IgD-negative memory B cell (primary cell): ENCODE results near the gene RERE. TPM values are rescaled to one million over a fixed set of nuclear protein-coding genes. Genes with fewer than 3 reads are reported as not detected.

ENCODE experiments used
- H3K27ac Mint-ChIP-seq, 3 donors: one replicate each; pipeline ENCODE4 v1.8.0; 2020 to 2022; ENCODE audit warnings: mild to moderate bottlenecking in 3 of 3, mixed read lengths in 3 of 3, moderate library complexity in 1 of 3
- H3K27me3 Mint-ChIP-seq: one replicate; pipeline ENCODE4 v1.8.0; 2021; ENCODE audit warnings: mixed read lengths
- H3K36me3 Mint-ChIP-seq: one replicate; pipeline ENCODE4 v1.8.0; 2020; ENCODE audit warnings: mild to moderate bottlenecking, mixed read lengths
- H3K4me1 Mint-ChIP-seq, 3 donors: one replicate each; pipeline ENCODE4 v1.8.0; 2020 to 2022; ENCODE audit warnings: mixed read lengths in 3 of 3, mild to moderate bottlenecking in 1 of 3
- H3K4me3 Mint-ChIP-seq, 4 donors: one replicate each; pipeline ENCODE4 v1.8.0; 2020 to 2022; ENCODE audit warnings: mild to moderate bottlenecking in 4 of 4, mixed read lengths in 4 of 4, moderate library complexity in 3 of 4
- H3K9me3 Mint-ChIP-seq, 3 donors: one replicate each; pipeline ENCODE4 v1.8.0; 2020 to 2021; ENCODE audit warnings: mixed read lengths in 3 of 3, mild to moderate bottlenecking in 1 of 3
- polyA plus RNA-seq: library from polyadenylated mRNA; unstranded; fragments of 300-500 nt; fragmentation: Illumina TruSeq; gene quantifications from one replicate; pipeline ENCODE4 v1.2.3, GENCODE V29; 2021

Gene RERE
- polyA plus RNA-seq, 1 donor from 2014 or later, result 24.9 TPM

DNA sequence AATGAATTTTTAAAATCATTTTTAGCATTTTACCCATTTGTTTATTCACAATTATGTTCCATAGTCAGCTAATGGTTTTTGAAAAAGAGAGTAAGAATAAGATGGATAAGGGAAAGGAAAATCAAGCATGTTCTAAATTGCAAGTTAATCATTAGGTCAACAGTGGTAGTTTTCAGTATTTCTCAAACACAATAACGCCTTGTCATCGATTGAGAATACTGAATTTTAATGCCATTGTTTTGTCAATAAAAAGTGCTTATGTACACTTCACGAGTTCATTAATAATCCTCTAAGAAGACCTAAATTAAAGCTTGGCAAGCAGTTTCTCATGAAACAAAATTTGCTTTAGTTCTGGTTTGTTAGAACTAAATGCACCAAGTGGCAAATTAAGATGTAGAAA lies 100.3 kb downstream of the RERE start:
- Mint-ChIP-seq H3K9me3 (no peaks in the 10 kb centered on the region), H3K27me3 (peaks cover under 1% of the 10 kb centered on the region), H3K4me3 (no peak overlapping the region), H3K4me1 (peaks cover 27 to 47% (median 41%) of the 10 kb centered on the region in 3 donors), H3K27ac (no peak overlapping the region), H3K36me3 (peaks cover 6% of the 10 kb centered on the region)

DNA sequence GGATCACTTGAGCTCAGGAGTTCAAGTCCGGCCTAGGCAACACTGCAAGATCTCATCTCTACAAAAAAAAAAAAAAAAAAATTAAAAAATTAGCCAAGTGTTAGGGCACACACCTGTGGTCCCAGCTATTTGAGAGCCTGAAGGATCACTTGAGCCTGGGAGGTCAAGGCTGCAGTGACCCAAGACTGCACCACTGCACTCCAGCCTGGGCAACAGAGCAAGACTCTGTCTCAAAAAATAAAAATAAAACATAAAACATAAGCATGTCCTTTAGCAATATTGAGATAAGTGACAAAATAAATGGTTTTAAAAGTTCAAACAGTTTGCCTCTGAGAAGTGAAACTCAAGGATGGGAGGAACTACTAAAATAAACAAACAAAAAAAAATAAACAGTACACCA lies 101.2 kb downstream of the RERE start:
- H3K27me3 Mint-ChIP-seq, result no peaks in the 10 kb centered on the region

DNA sequence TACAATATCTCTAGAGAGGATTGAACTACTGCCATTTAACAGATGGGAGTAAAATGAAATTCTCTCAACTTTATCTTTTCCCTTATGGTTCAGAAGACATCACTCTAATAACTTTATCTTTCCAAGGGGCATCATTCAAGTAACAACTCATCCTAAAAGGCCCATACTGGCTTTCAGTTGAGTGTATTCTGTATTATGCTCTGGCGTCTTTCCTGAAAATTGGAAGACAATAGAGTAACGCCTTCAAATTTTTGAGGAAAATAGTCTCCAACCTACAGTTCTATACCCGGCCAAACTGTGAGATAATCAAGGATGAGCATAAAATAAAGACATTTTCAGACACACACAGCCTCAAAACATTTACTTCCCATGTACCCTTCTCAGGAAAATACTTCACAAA lies 103.3 kb downstream of the RERE start:
- H3K27ac Mint-ChIP-seq, result peak overlapping the region in 2 of 3 donors; percentile 79 to 81
- H3K4me1 Mint-ChIP-seq, result peaks cover 29 to 43% (median 42%) of the 10 kb centered on the region in 3 donors
- peaks cover 7% of the 10 kb centered on the region for H3K36me3 Mint-ChIP-seq
- H3K4me3 Mint-ChIP-seq, result peak overlapping the region in 2 of 4 donors; percentile 60 to 82
- no peaks in the 10 kb centered on the region for H3K27me3 Mint-ChIP-seq
- no peaks in the 10 kb centered on the region for H3K9me3 Mint-ChIP-seq

More for the DNA sequence above, 101.2 kb downstream of the RERE start:
- no peaks in the 10 kb centered on the region for H3K9me3 Mint-ChIP-seq
- H3K4me1 Mint-ChIP-seq, result peaks cover 27 to 45% (median 43%) of the 10 kb centered on the region in 3 donors
- no peak overlapping the region for H3K27ac Mint-ChIP-seq
- peaks cover 3% of the 10 kb centered on the region for H3K36me3 Mint-ChIP-seq
- H3K4me3 Mint-ChIP-seq, result peak overlapping the region in 1 of 4 donors; percentile 45

DNA sequence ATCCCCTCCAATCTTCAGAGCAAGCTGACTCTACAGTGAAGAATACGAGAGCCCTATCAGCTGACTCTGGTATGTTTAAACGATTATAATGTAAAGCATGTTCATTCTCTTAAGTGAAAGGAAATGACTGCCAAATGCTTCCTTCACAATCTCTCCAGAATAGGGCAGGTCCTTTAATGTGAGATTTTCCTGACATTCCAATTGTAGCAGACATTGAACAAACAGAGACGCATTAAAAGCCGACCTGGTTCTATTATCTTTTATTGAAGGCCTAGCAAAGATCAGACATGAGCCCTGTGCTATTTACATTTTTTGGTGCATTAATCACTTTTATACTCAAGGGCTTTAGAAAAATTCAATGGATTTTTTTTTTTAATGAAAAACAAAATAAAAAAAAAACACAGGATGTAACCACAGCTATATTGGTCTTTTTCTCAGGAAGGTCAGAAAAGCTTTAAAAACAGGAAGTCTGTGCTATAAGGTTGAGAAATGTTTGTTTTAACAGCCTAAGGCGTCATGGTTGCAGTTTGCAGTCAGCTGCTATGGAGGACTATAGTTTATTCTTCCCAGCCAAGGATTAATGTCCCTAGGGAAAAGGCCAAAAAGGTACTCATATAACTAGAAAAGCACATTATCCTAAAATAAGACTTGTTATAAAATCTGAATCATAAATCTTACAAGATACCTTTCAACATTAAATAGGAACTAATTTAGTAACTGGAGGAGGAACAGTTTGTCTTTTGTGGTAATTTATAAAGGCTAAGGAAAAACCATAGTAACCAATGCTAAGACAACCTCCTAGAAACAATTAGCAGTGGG lies 104.8 kb downstream of the RERE start:
- Mint-ChIP-seq H3K9me3 (peaks cover 0 to 3% (median 0%) of the 10 kb centered on the region in 3 donors), H3K4me1 (peaks cover 30 to 31% (median 31%) of the 10 kb centered on the region in 3 donors), H3K27ac (peak overlapping the region; percentile 38 to 95 (median 63)), H3K4me3 (peak overlapping the region; percentile 30 to 87 (median 58)), H3K27me3 (no peaks in the 10 kb centered on the region), H3K36me3 (peaks cover 7% of the 10 kb centered on the region)

DNA sequence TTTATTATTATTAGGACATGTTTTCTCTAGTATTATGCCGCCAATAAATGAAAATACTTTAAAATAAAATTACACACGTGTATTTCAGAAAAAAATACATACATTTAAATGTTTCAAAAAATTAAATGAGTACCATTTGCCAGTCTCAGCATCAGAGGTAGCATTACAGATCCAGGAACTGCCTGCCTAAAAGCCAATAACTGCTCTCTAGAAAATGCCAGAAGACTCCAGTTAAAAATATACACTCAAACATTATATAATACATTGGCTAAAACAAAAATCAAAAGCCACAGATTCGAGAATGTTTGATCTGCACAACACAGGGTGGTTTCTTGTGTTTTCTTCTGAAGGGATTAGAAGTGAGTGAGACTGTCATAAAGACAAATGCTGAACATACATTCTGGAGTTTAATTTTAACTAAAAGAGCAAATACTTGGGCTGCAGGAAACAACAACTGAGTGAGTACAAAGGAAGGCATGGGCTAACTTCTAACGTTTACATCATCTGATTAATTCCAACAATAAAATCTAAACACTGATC lies 105.5 kb downstream of the RERE start:
- peak overlapping the region in 2 of 3 donors; percentile 38 to 95 for H3K27ac Mint-ChIP-seq

DNA sequence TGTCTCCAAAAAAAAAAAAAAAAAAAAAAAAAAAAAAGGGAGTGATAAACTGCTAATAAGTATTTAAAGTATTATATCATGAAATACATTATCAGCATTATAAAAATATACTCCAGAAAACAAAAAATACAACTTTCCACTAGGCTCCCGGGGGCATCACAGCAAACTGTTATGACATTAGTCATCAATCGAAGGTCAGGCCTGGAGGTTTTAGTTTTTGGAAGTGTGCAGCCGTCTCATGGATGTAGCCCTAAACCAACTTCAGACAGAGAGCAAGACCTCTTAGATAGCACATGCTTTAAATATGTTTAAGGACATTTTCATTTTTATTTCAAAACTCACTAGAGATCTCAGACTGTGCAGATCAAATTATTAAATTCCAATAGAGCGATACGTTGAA lies 106.3 kb downstream of the RERE start:
- Mint-ChIP-seq H3K27me3 (no peaks in the 10 kb centered on the region), H3K9me3 (peaks cover 0 to 3% (median 0%) of the 10 kb centered on the region in 3 donors), H3K4me1 (peaks cover 23 to 36% (median 35%) of the 10 kb centered on the region in 3 donors), H3K4me3 (peak overlapping the region in 1 of 4 donors; percentile 65), H3K36me3 (peaks cover 7% of the 10 kb centered on the region), H3K27ac (peak overlapping the region; percentile 71 to 86 (median 73))

More for the DNA sequence above, 105.5 kb downstream of the RERE start:
- Mint-ChIP-seq H3K36me3 (peaks cover 7% of the 10 kb centered on the region), H3K9me3 (peaks cover 0 to 3% (median 0%) of the 10 kb centered on the region in 3 donors), H3K4me3 (peak overlapping the region in 3 of 4 donors; percentile 30 to 87 (median 84)), H3K4me1 (peaks cover 27 to 35% (median 33%) of the 10 kb centered on the region in 3 donors), H3K27me3 (no peaks in the 10 kb centered on the region)

DNA sequence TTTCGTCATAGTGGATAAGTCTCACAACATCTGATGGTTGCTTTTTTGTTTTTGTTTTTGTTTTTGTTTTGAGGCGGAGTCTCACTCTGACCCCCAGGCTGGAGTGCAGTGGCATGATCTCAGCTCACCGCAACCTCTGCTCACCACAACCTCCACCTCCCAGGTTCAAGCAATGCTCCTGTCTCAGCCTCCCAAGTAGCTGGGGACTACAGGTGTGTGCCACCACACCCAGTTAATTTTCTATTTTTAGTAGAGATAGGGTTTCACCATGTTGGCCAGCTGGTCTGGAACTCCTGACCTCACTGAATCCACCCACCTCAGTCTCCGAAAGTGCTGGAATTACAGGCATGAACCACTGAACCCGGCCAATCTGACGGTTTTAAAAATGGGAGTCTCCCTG lies 109.2 kb downstream of the RERE start:
- peaks cover 0 to 3% (median 0%) of the 10 kb centered on the region in 3 donors for H3K9me3 Mint-ChIP-seq
- H3K36me3 Mint-ChIP-seq, result peaks cover 3% of the 10 kb centered on the region
- H3K4me1 Mint-ChIP-seq, result peaks cover 22 to 44% (median 40%) of the 10 kb centered on the region in 3 donors
- no peak overlapping the region for H3K4me3 Mint-ChIP-seq
- no peaks in the 10 kb centered on the region for H3K27me3 Mint-ChIP-seq
- H3K27ac Mint-ChIP-seq, result no peak overlapping the region

DNA sequence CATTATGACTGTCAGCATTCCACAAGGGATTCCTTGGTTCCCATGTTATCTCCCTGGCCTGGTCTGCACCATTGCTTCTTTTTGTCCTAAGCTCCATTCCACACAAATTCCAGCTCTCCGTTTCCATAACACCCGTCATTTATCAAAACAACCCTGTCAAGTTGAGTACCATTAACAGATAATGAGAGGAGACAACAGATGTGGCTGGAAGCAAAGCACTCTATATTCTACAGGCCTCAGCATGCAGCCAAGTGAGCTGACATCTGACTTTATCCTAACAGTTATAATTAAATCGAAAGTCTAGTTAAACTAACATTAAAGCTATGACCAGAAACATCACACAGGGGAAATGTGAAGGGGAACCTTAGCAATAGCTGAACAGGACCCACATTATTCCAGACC lies 110.4 kb downstream of the RERE start:
- Mint-ChIP-seq H3K9me3 (peaks cover 0 to 3% (median 0%) of the 10 kb centered on the region in 3 donors), H3K27me3 (no peaks in the 10 kb centered on the region), H3K36me3 (peaks cover 3% of the 10 kb centered on the region), H3K4me1 (peaks cover 21 to 41% (median 29%) of the 10 kb centered on the region in 3 donors), H3K4me3 (peak overlapping the region in 1 of 4 donors; percentile 5), H3K27ac (peak overlapping the region in 1 of 3 donors; percentile 21)

DNA sequence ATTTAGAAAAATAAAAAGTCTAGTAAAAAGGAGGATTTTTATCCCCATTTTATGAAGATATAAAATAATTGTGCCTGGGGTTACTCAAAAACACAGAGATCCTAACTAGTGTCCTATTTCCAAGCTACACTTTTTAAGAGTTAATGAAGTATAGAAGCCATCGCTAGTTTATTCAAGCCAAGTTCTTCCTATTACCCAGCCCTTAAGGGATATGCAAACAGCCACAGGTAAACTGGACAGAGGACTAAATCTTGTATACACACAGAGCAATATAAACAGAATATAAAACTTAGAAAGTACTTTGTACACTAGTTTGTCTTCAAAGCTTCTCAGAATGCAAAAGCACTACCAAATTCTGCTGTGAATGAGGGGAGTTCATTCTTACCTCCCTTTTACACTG lies 111.1 kb downstream of the RERE start:
- Mint-ChIP-seq H3K4me3 (peak overlapping the region in 1 of 4 donors; percentile 46), H3K27ac (peak overlapping the region in 1 of 3 donors; percentile 63), H3K36me3 (peaks cover 3% of the 10 kb centered on the region), H3K27me3 (no peaks in the 10 kb centered on the region), H3K9me3 (peaks cover 0 to 3% (median 0%) of the 10 kb centered on the region in 3 donors), H3K4me1 (peaks cover 24 to 41% (median 29%) of the 10 kb centered on the region in 3 donors)

DNA sequence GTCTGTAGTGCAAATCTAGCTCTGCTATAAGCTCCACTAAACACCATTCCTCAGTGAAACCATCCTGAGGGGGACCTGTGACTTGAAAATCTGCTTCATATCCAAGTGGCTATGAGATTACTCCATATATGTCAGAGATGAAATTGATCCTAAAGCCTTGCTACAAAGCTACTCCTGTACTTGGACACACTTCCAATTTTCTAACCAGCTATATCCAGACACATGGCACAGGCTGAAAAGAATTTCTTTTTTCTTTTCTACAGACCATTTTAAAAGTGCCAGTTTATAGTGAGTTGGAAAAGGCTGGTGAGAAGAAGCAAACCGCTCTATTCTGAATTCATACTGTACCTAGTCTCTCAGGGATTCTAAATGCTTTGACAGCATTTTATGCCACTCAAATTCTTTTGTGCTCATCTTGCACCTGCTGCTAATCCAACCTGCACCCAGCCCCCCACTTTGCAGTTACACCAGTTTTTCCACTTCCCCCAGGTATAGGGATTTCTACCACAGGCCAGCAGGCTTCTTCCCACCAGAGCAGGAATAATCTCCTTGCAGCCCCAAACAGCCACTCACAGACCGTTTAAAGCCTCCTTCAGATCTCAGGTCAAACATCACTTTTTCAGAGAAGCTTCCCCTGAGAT lies 112.5 kb downstream of the RERE start:
- Mint-ChIP-seq H3K27me3 (no peaks in the 10 kb centered on the region), H3K36me3 (peaks cover 3% of the 10 kb centered on the region), H3K4me1 (peaks cover 28 to 44% (median 32%) of the 10 kb centered on the region in 3 donors), H3K9me3 (peaks cover 0 to 3% (median 0%) of the 10 kb centered on the region in 3 donors), H3K4me3 (peak overlapping the region; percentile 1 to 89 (median 50)), H3K27ac (peak overlapping the region in 2 of 3 donors; percentile 53 to 69)

DNA sequence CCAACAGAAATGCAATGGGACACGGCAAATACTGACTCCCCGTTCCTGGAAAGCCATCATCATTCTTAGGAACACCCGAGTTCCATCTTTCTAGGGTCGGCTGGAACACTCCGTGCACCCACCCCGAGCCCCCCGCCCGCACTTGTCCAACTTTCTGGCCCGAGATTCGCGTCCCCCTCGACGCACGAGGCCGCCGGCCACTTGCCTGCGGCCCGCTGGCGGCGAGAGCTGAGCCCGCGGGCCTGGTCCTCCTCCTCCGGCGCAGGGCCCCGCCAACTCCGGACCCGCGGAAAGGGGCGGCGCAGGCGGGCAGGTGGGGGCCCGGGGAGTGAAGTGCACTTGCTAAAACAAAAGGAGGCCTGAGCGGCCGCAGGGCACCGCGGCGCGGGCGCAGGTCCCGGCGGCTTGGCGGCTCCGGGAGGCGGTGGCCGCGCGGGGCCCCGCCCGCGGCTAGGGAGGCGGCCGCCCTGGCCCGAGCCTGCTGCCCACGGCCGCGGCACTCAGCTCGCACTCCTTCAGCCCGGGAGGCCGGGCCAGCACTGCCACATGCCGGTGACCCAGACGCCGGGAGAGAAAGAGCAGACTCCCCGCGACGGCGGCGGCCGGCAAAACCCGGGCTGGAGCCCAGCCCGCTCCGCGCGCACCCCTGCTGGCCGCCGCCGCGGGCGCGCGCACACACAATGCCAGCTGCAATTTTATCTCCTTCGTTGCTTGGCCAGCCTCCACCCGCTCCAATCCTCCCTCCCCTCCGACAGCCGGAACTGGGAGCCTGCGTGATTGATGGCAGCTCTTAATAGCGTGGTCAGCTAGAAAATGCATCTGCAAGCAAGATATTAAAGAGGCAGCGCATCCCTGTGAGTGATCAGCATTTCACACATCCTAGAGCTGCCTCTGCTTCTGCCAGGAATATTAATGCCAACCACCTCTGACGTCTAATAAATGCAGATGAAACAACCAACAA lies 114.3 kb downstream of the RERE start:
- peaks cover 25 to 41% (median 32%) of the 10 kb centered on the region in 3 donors for H3K4me1 Mint-ChIP-seq
- H3K27ac Mint-ChIP-seq, result peak overlapping the region in 2 of 3 donors; percentile 78 to 82
- H3K9me3 Mint-ChIP-seq, result no peaks in the 10 kb centered on the region
- peak overlapping the region; percentile 85 to 96 (median 90) for H3K4me3 Mint-ChIP-seq
- no peaks in the 10 kb centered on the region for H3K27me3 Mint-ChIP-seq
- H3K36me3 Mint-ChIP-seq, result peaks cover 3% of the 10 kb centered on the region

DNA sequence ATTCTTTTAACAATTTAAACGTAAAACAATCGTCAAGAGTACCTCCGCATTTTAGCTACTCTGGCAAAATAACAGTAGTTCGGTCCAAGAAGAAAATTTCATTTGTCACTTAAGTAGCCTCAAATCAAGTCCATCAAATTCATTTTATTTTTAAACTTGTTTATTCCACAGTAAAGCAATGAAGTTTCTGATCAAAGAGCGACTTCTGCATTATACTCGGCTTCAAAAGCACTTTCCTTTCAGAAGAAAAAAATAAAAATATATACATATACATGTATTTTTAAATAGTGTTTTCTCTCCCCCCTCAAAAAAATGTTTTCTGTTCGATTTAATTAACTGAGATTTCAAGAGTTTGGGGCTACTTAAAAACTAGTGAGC lies 115.0 kb downstream of the RERE start:
- Mint-ChIP-seq H3K4me3 (peak overlapping the region; percentile 83 to 96 (median 88)), H3K36me3 (peaks cover 3% of the 10 kb centered on the region), H3K4me1 (peaks cover 25 to 41% (median 32%) of the 10 kb centered on the region in 3 donors), H3K27me3 (no peaks in the 10 kb centered on the region), H3K27ac (peak overlapping the region; percentile 66 to 80 (median 80)), H3K9me3 (no peaks in the 10 kb centered on the region)

DNA sequence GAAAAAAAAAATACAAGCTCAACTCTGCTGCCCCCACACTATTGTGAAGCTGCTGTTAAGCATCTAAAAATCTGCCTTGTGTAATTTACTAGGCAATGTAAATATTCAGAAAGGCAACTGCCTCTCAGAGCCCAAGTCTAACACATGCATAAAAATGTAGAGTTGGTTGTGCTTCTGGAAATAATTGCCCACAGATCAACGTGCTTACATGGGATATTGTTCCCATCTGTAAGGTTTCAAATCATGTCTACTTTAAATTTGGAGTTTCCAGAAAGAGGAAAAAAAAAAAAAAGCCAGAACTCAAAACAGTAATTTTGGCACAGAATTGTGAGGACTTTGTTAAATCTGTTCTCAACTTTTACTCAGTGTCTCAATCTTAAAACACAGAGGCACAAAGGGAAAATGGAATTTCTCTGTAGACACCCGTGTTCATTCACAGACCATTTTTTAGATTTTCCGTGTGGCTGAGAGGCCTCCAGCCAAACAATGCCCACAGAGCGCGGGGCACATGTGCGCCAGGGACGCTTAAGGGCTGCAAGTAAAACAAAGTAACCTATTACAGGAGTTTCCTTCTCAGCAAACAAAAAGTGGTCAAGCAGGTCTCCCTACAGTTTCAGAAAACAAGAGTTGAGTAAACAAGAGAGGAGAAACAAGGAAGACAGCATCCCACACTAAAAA lies 115.5 kb downstream of the RERE start:
- Mint-ChIP-seq H3K27me3 (no peaks in the 10 kb centered on the region), H3K4me1 (peaks cover 25 to 39% (median 30%) of the 10 kb centered on the region in 3 donors), H3K27ac (peak overlapping the region; percentile 66 to 80 (median 80)), H3K36me3 (peaks cover 3% of the 10 kb centered on the region), H3K9me3 (no peaks in the 10 kb centered on the region), H3K4me3 (peak overlapping the region; percentile 83 to 96 (median 88))
